ENCODE results near the gene VWA8. TPM values are rescaled to one million over a fixed set of nuclear protein-coding genes. Genes with fewer than 3 reads are reported as not detected.

VWA8 gene
- total RNA-seq, 1 donor from 2014 or later: 17.6 TPM

DNA sequence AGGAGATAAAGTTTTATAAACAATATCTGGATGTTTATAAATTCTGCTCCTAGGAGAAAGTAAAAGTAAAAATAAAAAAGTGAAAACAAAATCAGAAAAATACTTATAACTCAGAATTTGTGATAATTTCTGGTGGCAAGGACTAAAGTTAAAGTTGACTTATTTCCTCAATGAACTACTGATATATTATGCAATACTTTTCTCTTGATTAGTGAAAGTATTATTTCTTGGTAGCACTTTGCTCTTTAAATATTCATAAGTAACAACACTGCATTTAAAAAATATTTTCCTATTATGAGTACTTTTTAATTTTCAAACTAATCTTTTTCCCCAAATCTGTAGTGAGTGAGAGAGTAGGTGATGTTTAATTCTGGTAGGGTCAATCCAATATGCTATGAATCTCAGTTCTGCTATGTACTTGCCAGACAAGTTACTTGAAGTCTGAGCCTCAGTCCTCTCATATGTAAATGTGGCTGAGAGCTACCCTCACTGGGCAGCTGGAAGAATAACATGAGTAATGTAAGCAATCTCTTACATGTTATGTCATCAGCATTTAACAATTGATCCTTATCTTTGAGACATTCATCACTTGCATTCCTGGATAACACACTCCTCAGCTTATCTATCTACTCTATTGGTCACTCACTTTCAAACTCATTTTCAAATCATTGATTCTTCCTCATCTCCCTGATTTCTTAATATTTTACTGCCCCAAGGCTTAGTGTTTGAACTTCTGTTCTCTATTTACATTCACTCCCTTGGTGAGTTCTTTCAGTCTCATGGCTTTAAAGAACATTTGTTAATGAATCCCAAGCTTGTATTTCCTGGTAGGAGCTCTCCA lies 264.5 kb downstream of the VWA8 start:
- intact Hi-C loops (cut with micrococcal nuclease): no loop called here

- intact Hi-C loops (cut with micrococcal nuclease): no loop called here
Observed at GRCh38 chr13:41694545-41695301, 266.2 kb downstream of the VWA8 start.

GRCh38 chr13:41693434-41693833 lies 267.5 kb downstream of the VWA8 start:
- intact Hi-C loops (cut with micrococcal nuclease): no loop called here

GRCh38 chr13:41691274-41691673 lies 269.6 kb downstream of the VWA8 start:
- intact Hi-C loops (cut with micrococcal nuclease): no loop called here

DNA sequence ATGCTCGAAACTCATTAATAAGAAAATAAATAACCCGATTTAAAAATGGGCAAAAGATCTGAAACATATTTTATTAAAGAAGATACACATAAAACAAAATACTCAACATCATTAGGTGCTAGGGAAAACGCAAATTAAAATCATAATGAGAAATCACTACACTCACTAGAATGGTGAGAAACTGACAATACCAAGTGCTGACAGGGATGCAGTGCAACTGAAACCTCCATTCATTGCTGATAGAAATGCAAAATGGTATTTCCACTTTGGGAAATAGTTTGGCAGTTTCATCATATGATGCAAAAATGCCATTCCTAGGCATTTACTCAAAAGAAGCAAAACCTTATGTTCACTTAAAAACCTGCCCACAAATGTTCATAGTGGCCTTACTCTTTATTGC lies 278.1 kb downstream of the VWA8 start:
- intact Hi-C loops (cut with micrococcal nuclease): no loop called here

DNA sequence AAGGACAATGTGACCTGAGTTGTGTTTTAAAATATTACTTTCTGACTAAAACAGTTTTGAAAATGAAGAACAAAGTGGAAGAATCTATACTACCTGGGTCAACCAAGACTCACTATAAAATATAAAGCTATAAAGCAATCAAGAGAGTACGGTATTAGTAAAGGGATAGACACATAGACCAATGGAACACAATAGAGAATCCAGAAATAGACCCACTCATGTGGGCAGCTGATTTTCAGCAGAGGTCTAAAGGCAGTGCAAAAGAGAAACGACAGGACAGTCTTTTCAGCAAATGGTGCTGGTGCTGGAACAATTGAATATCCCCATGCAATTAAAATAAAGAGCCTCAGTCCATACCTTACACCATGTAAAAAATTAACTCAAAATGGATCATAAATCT lies 278.9 kb downstream of the VWA8 start:
- intact Hi-C loops (cut with micrococcal nuclease): no loop called here

- intact Hi-C loops (cut with micrococcal nuclease): no loop called here
Observed at GRCh38 chr13:41681587-41681986, 279.3 kb downstream of the VWA8 start.

- intact Hi-C loops (cut with micrococcal nuclease): no loop called here
Observed at GRCh38 chr13:41680900-41681299, 280.0 kb downstream of the VWA8 start.

- intact Hi-C loops (cut with micrococcal nuclease): no loop called here
Observed at GRCh38 chr13:41678848-41679247, 282.1 kb downstream of the VWA8 start.

- intact Hi-C loops (cut with micrococcal nuclease): no loop called here
Observed at GRCh38 chr13:41678249-41678648, 282.7 kb downstream of the VWA8 start.

GRCh38 chr13:41675306-41675705 lies 285.6 kb downstream of the VWA8 start:
- intact Hi-C loops (cut with micrococcal nuclease): no loop called here

DNA sequence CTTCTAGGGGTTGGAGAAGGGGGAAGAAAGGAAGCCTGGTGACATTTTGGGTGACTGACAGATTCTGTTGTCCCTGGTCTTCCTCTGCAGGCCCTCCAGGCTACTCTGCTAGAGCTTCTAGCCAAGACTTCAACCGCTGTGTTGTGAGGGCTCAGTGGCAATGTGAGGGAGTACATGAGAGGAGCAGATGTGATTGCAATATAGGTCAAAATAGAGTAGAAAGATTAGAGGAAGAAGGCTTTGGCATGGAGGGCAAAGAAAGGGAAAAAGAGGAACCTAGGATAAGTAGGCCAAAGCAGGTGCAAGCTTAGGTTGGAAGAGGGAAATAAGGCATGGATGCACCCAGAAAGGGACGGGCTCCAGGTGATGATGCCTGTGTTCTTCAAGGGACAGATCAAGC lies 286.7 kb downstream of the VWA8 start:
- intact Hi-C loops (cut with micrococcal nuclease): loop anchor here (5.0 kb wide), 1 partner anchor 543 kb away; no protein-coding TSS in a partner anchor

DNA sequence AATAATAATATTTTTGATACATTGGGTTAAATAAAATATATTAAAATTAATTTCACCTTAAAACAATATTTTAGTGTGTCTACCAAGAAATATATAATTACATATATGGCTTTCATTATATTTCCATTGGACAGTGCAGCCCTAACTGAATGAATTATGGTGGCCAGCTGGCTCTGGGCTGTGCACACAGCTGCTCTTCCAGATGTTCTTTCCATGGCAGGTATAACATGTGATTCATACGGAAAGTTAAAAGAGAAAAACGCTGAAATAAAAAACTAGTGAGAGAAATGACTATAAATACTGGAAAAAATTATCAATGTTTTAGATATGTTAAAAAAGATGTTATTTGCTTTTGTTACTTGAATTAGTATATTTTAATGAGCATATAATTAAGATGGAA lies 287.3 kb downstream of the VWA8 start:
- intact Hi-C loops (cut with micrococcal nuclease): loop anchor here (5.0 kb wide), 1 partner anchor 544 kb away; no protein-coding TSS in a partner anchor

- intact Hi-C loops (cut with micrococcal nuclease): loop anchor here (5.0 kb wide), 1 partner anchor 546 kb away; no protein-coding TSS in a partner anchor
Observed at GRCh38 chr13:41670873-41671443, 290.0 kb downstream of the VWA8 start.

GRCh38 chr13:41668130-41668757 lies 292.7 kb downstream of the VWA8 start:
- intact Hi-C loops (cut with micrococcal nuclease): loop anchor here (1.0 to 5.0 kb wide), 3 partner anchors 237 to 442 kb away; no protein-coding TSS in a partner anchor

GRCh38 chr13:41666644-41667043 lies 294.3 kb downstream of the VWA8 start:
- intact Hi-C loops (cut with micrococcal nuclease): loop anchor here (5.0 kb wide), 1 partner anchor 376 kb away; no protein-coding TSS in a partner anchor

GRCh38 chr13:41660411-41660810 lies 300.5 kb downstream of the VWA8 start:
- intact Hi-C loops (cut with micrococcal nuclease): no loop called here

DNA sequence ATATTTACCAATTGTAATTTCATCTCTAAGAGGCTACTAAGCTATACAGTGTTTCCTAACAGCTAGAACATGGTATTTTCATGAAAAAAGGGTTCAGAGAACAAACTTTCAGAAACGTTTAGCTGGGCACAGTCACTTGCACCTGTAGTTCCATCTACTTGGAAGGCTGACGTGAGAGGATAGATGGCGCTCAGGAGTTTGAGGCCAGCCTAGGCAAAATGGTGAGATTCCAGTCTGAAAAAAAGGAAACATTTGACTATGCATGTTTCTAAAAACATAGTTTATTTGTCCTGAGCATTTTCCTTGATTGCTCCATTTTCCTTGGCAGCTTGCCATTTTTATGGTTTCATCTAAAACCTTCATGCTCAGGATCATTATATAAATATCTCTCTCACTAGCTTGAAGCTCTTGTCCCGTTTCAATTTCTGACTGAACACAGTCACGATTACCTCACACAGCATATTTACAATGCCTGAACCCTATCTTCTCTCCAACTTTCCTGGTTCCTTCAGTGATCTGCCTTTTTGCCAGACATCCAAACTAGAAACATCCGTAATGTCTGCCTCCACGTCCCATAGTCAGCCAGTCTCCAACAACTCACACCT lies 302.8 kb downstream of the VWA8 start:
- intact Hi-C loops (cut with micrococcal nuclease): no loop called here

GRCh38 chr13:41655997-41656396 lies 304.9 kb downstream of the VWA8 start:
- intact Hi-C loops (cut with micrococcal nuclease): no loop called here

GRCh38 chr13:41654796-41655195 lies 306.1 kb downstream of the VWA8 start:
- intact Hi-C loops (cut with micrococcal nuclease): no loop called here
